Retinal pigment epithelial cell (primary cell): Measurements from ENCODE around the gene CDK14.

Experiments
- DNase-seq: peaks from one replicate; pipeline ENCODE4 v3.0.0-alpha.2; 2010; ENCODE audit warnings: low read depth
- H3K4me3 ChIP-seq: 2 replicates; pipeline ENCODE4 v1.5.1; 2011; ENCODE audit warnings: mild to moderate bottlenecking, low read length, control low read depth, moderate library complexity
- CTCF ChIP-seq: conservative IDR thresholded peaks from 2 replicates; pipeline ENCODE4 v1.5.1; 2011; ENCODE audit warnings: low read depth, low read length, control low read depth, inconsistent platforms

CDK14 gene

GRCh38 chr7:90892213-90892612 lies 296.1 kb downstream of the CDK14 start:
- no peak for TF ChIP-seq CTCF
- DNase-seq, result peak; percentile 11
- no peak overlapping the region for H3K4me3 ChIP-seq

GRCh38 chr7:90894122-90894521 lies 298.0 kb downstream of the CDK14 start:
- no peak for TF ChIP-seq CTCF
- no peak overlapping the region for H3K4me3 ChIP-seq
- DNase-seq, result no peak

- no peak for DNase-seq
- no peak for TF ChIP-seq CTCF
Measured at GRCh38 chr7:90896458-90896857, 300.3 kb downstream of the CDK14 start.

DNA sequence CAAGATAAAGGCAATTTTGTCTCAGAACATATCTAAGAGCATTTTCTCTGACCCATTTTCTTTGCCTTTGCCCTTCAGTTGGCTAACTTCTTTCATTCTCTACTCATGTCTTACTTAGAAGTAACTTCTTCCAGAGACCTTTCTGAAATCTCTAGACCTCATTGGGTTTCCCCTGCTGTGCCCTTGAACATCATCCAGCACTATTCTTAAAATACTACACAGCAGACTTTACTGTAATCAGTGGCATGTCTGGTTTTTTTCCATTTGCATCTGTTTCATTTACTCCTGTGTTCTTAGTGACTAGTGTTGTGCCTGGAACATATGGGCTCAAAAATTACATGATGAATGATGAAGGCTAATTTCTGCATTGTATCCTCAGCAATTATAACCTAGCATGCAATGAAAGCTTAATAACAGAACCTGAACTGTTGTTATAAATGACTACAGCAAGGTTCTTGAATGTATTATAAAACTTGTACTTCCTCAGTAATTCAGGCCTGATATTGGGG lies 301.9 kb downstream of the CDK14 start:
- no peak for DNase-seq
- H3K4me3 ChIP-seq, result no peak overlapping the region
- no peak for TF ChIP-seq CTCF

More at GRCh38 chr7:90896458-90896857, 300.3 kb downstream of the CDK14 start:
- no peak overlapping the region for H3K4me3 ChIP-seq

DNA sequence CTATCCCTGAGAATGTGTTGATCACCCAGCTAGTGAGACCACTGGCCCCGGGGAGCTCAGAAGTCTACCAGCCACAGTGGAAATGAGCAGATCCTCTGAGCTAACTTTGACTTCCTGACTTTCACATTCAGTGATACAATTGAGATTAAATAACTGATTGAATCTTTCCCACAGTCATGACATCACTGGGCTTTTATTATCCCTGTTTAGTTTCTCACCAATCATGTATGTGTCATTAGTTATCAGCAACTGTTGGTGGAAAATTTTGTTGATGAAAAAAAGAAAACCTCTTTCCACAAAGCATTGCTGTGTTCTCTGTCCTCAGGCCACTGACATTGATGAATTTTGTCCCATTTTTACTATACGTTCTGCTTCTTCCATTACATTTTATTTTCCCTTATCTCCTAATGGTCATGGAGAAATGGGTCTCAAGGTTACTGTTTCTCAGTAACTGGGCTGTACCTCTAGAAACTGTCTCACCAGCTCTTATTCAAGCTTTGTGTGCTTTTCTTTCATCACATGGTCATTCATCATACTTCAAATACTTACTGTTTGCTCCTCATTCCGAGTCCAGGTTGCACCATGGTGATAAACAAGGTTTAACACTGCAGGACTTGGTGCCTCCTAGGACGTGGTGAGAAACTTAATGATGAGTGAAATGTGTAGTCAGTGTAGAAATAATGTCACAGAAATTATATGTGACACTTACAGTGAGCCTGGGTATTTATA lies 304.7 kb downstream of the CDK14 start:
- TF ChIP-seq CTCF, result no peak
- no peak overlapping the region for H3K4me3 ChIP-seq
- peak; percentile 10 for DNase-seq

- no peak for DNase-seq
- no peak for TF ChIP-seq CTCF
- H3K4me3 ChIP-seq, result no peak overlapping the region
Measured at GRCh38 chr7:90903841-90904240, 307.7 kb downstream of the CDK14 start.

DNA sequence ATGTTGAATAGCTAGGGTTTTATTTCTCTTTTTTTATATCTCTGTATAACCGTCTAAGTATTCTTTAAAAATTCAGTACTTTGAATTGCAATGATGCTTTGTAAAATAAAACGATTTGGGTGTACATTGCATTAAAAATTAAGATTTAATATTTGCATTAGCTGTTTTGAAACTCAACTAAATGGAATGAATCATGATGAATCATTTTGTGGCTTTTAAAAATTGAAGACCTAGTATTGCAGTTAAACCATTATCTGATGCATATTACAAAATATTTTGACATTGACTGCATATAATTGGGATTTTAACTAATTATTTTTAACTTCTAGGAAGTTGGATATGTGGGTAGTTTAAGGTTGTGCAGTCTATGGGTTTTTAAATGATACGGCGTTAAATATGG lies 314.0 kb downstream of the CDK14 start:
- DNase-seq, result no peak
- no peak overlapping the region for H3K4me3 ChIP-seq
- no peak for TF ChIP-seq CTCF
